Esophagus squamous epithelium (tissue), 5 donors: ENCODE data around the gene ARMC7. TPM values are rescaled to one million over a fixed set of nuclear protein-coding genes. Genes with fewer than 3 reads are reported as not detected.

ENCODE experiments used
- DNase-seq: peaks from one replicate; lab custom pipeline; 2025; lab: John Stamatoyannopoulos, UW
- H3K27ac ChIP-seq, 4 donors: fragments of 200-600 bp; sonication (generic); one replicate each; pipeline ENCODE4 v1.5.1; 2016 to 2019; ENCODE audit warnings: mild to moderate bottlenecking in 1 of 4
- H3K27me3 ChIP-seq, 4 donors: fragments of 200-600 bp; sonication (generic); 1 replicate in 3 of 4; 2 replicates in 1 of 4; pipeline versions ENCODE4 v1.5.1 to v1.6.0; 2017 to 2021; ENCODE audit warnings: antibody characterized with exemption in 1 of 4
- H3K36me3 ChIP-seq, 3 donors: fragments of 200-600 bp; sonication (generic); one replicate each; pipeline ENCODE4 v1.5.1; 2016 to 2019
- H3K4me1 ChIP-seq, 3 donors: fragments of 200-600 bp; sonication (generic); one replicate each; pipeline ENCODE4 v1.5.1; 2017 to 2019
- H3K4me3 ChIP-seq, 4 donors: fragments of 200-600 bp; sonication (generic); 1 replicate in 3 of 4; 2 replicates in 1 of 4; pipeline ENCODE4 v1.5.1; 2016 to 2019; ENCODE audit warnings: mild to moderate bottlenecking in 2 of 4, moderate library complexity in 1 of 4
- H3K9me3 ChIP-seq, 3 donors: fragments of 200-600 bp; sonication (generic); one replicate each; pipeline ENCODE4 v1.5.1; 2016 to 2019
- POLR2A ChIP-seq, 4 donors: fragments of 450-650 bp; IDR thresholded peaks; one replicate each; pipeline ENCODE4 v1.6.1; 2017; ENCODE audit warnings: antibody characterized with exemption in 4 of 4, mild to moderate bottlenecking in 4 of 4, moderate library complexity in 3 of 4
- WGBS, 2 donors: methylation state at CpG; one replicate each; pipeline ENCODE4 v1.1.5; 2018; 5-methylcytosine and 5-hydroxymethylcytosine counted together
- intact Hi-C: fragments of 100-400 bp; cut with DNase I; formaldehyde crosslinking; loops from one replicate; pipeline ENCODE4 v1.15.0; 2022
- total RNA-seq, 4 donors: library from RNA; depleted of rRNA; stranded (reverse); fragments of >200 nt; gene quantifications; one replicate each; pipeline ENCODE4 v1.1.0, GENCODE V29; 2016
- TF ChIP-seq, protein P1 (sequence below), 6 experiments: fragments of 450-650 bp in 4 of 6; fragments of 200-600 bp in 2 of 6; sonication (generic) in 2 of 6; IDR thresholded peaks; one replicate each; pipeline ENCODE4 v1.5.1; 2016 to 2019; ENCODE audit warnings: antibody characterized with exemption in 6 of 6, mild to moderate bottlenecking in 4 of 6, moderate library complexity in 4 of 6
- donor health status: DM: yes; HTN: yes; CAD: no.

ARMC7 gene
- 1 to 10 TPM; 4.0 to 9.1 (median 5.3) TPM for total RNA-seq

- Histone ChIP-seq H3K36me3 (peaks cover 0 to 8% (median 0%) of the 10 kb centered on the region in 3 donors), H3K9me3 (no peaks in the 10 kb centered on the region), H3K4me3 (peak within 1 kb of the TSS; percentile 73 to 91 (median 89)), H3K4me1 (peaks cover 18 to 46% (median 25%) of the 10 kb centered on the region in 3 donors), H3K27ac (peak within 1 kb of the TSS; percentile 73 to 92 (median 90)), H3K27me3 (no peaks in the 10 kb centered on the region)
- intact Hi-C loops = loop anchor here (5.0 to 10.0 kb wide), 2 partner anchors 93 to 145 kb away; no protein-coding TSS in a partner anchor
- TF ChIP-seq POLR2A (IDR thresholded peaks at IDR 0.05) = peak in 2 of 4 donors; percentile 75 to 79
- TF ChIP-seq, protein P1, sequence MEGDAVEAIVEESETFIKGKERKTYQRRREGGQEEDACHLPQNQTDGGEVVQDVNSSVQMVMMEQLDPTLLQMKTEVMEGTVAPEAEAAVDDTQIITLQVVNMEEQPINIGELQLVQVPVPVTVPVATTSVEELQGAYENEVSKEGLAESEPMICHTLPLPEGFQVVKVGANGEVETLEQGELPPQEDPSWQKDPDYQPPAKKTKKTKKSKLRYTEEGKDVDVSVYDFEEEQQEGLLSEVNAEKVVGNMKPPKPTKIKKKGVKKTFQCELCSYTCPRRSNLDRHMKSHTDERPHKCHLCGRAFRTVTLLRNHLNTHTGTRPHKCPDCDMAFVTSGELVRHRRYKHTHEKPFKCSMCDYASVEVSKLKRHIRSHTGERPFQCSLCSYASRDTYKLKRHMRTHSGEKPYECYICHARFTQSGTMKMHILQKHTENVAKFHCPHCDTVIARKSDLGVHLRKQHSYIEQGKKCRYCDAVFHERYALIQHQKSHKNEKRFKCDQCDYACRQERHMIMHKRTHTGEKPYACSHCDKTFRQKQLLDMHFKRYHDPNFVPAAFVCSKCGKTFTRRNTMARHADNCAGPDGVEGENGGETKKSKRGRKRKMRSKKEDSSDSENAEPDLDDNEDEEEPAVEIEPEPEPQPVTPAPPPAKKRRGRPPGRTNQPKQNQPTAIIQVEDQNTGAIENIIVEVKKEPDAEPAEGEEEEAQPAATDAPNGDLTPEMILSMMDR (IDR thresholded peaks at IDR 0.05) = peak in 1 of 6 experiments; percentile 12
- DNase-seq = peak; percentile 30
- 0% methylated on average over 8 to 18 of the region's 68 CpGs for WGBS, 2 donors
Measured at GRCh38 chr17:75109407-75110233, at the start of gene ARMC7. Gene ARMC7, plus strand, starts transcription at chr17:75109969. Its CDS starts 320 bp downstream, at chr17:75110289.

- Histone ChIP-seq H3K9me3 (no peaks in the 10 kb centered on the region), H3K4me3 (no peak overlapping the region), H3K27me3 (no peaks in the 10 kb centered on the region), H3K4me1 (peaks cover 0 to 16% (median 4%) of the 10 kb centered on the region in 3 donors), H3K36me3 (peaks cover 13 to 98% (median 28%) of the 10 kb centered on the region in 3 donors), H3K27ac (peak overlapping the region; percentile 33 to 83 (median 64))
- no peak for TF ChIP-seq POLR2A (IDR thresholded peaks at IDR 0.05)
- TF ChIP-seq, protein P1 (IDR thresholded peaks at IDR 0.05) = no peak
- WGBS, 2 donors = 87 to 91% methylated on average over 20 to 26 of the region's 26 CpGs
- intact Hi-C loops = no loop called here
- no peak for DNase-seq
Measured at GRCh38 chr17:75060434-75061054, 49.2 kb upstream of the ARMC7 start.

DNA sequence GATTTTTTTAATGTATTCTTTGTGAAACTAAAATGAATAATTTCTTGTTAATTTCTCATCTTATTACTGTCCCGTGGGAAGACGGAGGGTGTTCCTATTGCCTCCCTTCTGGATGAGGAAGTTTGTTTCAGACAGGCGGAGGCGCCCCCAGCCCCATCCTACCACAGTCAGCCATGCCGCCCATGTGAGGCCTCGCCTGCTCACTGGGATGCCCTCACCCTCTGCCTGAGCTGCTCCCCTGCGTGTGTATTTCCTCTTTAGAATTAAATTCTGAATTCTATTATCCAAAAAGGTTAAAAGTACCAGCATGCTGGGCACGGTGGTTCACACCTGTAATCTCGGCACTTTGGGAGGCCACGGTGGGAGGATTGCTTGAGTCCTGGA is 48.7 kb upstream of the ARMC7 start:
- no peaks in the 10 kb centered on the region for H3K9me3 ChIP-seq
- peak overlapping the region in 3 of 4 donors; percentile 21 to 80 (median 47) for H3K27ac ChIP-seq
- WGBS, 2 donors = 93 to 96% methylated on average over 10 of the region's 10 CpGs
- no peak for TF ChIP-seq POLR2A (IDR thresholded peaks at IDR 0.05)
- TF ChIP-seq, protein P1 (IDR thresholded peaks at IDR 0.05) = no peak
- no peaks in the 10 kb centered on the region for H3K27me3 ChIP-seq
- intact Hi-C loops = no loop called here
- H3K36me3 ChIP-seq = peaks cover 13 to 95% (median 28%) of the 10 kb centered on the region in 3 donors
- H3K4me1 ChIP-seq = peaks cover 0 to 16% (median 4%) of the 10 kb centered on the region in 3 donors
- H3K4me3 ChIP-seq = no peak overlapping the region
- no peak for DNase-seq

DNA sequence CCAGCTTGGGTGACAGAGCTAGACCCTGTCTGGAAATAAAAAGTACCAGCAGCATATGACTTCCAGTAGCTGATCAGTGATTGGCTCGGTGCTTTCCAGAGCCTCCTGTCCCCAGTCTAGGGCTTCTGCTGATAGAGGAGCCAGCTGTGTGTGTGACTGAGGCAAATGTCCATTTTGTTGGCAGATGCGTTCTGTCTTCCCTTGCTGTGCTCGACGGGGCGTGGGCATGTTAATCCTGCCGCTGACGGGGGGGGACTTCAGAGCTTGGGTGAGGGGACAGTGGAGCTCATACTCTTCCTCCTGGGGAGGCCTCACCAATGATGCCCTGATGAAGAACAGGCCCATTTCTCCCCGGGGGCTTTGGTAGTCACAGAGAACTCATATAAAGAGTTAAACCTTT is 48.2 kb upstream of the ARMC7 start:
- DNase-seq = no peak
- peak overlapping the region in 1 of 4 donors; percentile 21 for H3K27ac ChIP-seq
- H3K4me1 ChIP-seq = peaks cover 0 to 16% (median 4%) of the 10 kb centered on the region in 3 donors
- TF ChIP-seq POLR2A (IDR thresholded peaks at IDR 0.05) = no peak
- TF ChIP-seq, protein P1 (IDR thresholded peaks at IDR 0.05) = no peak
- H3K4me3 ChIP-seq = no peak overlapping the region
- intact Hi-C loops = no loop called here
- H3K36me3 ChIP-seq = peaks cover 13 to 89% (median 24%) of the 10 kb centered on the region in 3 donors
- no peaks in the 10 kb centered on the region for H3K9me3 ChIP-seq
- whole genome bisulfite sequencing, 2 donors = 78% methylated on average over 7 of the region's 8 CpGs; no CpG with 5 or more reads in 1 of the 2 donors
- H3K27me3 ChIP-seq = no peaks in the 10 kb centered on the region
